GM19351 (cell line): Measurements from ENCODE around the gene HS1BP3.

Experiments used
- ATAC-seq: cut with Tn5 transposase; IDR thresholded peaks from one replicate; pipeline ENCODE4 v1.9.1; 2021; ENCODE audit warnings: mild to moderate bottlenecking, moderate library complexity; ENCODE audit not compliant: unreplicated experiment

Gene HS1BP3

DNA sequence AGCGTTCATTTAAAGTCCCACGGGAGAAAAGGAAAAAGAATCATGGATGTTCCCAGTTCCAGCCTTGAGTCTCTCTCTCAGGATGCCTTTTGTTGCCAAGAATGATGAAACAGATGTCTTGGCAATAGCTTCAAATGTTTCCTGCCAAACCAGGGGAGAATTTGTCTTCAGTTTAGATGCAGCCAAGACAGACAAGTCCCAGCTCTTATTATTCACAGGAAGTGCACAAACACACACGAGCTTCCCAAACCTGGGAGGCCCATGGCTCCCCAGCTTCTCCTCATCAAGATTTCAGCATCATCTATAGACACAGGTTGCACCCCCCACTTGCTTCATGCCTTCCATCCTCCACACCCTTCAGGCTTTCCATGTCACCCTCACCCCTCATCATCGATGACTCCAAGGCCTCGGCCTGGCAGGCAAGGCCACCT lies 45.9 kb downstream of the HS1BP3 start:
- no peak for ATAC-seq

DNA sequence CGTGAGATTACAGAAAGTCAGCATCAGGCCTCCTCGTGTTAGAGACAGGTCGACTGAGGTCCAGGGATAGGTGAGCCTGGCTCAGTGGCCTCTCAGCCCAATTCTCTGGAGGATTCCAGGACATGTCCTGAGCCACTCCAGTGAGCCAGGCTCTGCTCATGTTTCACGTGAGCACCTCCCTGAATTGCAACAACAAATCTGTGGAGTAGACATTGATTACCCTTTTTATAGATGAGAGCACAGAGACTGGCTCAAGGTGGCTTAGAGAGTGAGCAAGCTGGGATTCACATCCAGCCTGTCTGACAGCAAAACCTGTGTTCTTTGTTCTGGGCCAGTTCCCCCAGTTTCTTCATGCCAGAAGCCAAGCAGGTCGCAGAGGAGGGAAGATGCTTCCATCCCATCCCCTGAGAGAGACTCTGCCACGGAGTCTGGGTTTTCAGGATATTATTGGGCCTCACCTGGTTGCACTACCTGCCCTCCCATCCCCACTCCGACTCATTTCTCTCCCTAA lies 46.4 kb downstream of the HS1BP3 start:
- no peak for ATAC-seq

DNA sequence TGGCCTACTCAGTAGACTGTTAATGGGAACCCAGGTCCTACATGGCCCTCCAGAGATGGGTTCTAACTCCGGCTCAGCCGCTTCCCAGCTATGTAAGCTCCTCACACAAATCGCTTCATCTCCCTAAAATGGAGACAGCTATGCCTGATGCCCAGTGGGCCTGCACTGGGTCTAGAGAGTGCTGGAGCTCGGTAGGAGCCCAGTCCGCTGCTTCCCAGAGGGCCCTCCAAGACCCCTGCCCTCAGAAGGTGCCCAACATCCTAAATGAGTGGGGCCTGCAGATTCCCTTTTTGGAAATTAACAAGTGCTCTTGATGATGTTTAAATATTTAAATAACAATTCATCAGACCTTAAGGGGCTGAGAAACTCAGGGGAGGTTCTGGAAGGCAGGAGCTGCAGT lies 47.1 kb downstream of the HS1BP3 start:
- ATAC-seq: no peak

DNA sequence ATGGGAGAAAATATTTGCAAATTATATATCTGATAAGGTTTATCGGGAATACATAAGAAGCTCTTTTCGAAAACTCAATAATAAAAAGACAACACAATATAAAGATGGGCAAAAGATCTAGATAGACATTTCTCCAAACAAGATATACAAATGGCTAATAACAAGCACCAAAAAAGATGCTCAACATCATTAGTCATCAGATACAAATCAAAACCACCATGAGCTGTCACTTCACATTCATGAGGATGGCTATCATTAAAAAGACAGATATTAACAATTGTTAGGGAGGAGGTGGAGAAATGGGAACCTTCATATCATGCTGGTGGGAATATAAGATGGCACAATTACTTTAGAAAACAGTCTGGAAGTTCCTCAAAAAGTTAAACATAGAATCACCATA lies 48.1 kb downstream of the HS1BP3 start:
- no peak for ATAC-seq

DNA sequence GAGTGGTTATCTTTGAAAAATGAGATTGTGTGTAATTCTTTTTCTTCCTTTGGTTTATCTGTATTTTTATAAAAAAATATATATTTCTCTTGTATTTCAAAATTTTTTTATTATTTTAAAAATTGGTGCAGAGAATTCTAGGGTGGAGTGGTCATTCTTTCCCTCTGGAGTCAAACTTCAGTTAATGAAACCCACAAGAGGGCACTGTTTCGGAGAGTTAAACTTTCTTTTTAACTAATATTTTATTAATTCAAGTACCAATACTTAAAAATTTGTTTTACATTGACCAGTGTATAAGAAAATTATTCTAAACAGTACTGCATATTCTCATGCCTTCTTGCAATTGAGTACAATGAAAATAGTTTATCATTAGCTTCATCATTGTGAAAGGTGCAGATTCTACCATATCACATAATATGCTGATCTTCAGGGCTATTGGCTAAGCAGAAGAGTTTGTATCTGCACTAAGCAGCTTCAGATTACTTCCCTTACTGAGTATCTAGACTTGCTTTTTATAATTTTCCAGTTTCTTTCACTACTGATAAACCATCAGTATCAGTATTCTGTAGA lies 50.1 kb downstream of the HS1BP3 start:
- no peak for ATAC-seq

DNA sequence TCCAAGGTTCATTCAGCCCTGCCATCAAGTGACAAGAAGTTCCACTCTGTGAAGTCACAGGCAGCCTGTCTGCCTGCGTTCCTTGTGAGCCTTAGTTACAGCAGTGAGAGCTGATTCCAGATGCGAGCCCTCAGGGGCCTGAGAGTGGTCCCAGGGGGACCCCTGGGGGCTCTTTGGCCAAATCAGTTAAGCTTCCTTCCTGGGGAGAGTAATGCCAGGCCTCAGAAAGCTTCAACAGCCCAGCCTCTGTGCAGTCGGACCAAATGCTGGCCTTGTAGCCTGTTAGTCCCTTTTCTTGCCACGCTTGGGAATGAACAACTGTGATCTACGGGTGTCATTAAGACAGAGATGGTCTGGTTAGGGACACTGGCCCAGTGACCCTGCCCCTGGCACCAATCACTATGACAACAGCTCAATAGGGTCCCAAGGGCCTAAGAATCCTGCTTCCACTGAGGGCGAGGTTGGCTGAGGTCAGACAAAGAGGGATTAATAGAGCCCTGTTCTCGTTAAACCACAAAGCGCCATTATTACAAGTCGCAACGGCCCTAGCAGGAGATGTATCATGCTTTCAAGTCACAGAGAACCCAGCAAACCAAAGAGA lies 50.9 kb downstream of the HS1BP3 start:
- no peak for ATAC-seq

DNA sequence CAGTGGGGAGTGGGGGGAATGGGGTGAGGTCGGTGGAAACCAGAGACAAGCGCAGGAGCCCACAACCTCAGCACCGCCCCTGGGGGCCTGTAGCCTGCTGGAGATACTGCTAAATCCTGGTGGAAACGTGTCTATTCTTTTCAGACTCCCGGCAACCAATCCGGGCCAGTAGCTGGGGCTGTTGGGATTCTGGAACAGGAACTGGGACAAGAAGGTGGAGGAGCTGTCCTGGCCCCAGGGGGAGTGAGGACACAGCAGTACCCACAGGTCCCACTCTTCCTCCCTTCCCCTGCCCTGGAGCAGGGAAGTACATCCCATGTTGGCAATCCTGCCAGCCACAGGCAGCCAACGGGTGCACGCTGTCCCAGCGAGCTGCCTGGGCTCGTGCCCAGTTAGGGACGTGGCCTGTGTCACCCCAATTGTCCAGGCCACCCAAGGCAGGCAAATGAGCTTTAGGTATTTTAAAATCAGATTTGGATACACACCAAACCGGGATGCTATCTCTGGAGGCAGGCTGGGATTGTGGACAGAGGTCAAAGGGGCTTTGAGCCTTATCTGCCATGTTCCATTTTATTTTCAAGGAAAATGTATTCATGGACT lies 51.8 kb downstream of the HS1BP3 start:
- no peak for ATAC-seq

DNA sequence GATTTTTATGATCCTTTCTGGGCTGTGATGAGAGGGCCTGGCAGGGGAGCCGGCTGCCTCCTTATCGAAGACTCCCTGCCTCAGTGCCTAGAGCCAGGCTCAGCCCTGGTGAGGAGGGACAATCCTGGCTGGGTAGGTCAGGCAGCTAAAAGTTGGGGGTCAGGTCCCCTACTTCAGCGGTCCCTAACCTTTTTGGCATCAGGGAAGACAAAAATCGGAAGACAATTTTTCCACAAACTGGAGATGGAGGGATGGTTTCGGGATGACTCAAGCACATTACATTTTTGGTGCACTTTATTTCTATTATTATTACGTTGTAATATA lies 53.1 kb downstream of the HS1BP3 start:
- no peak for ATAC-seq

DNA sequence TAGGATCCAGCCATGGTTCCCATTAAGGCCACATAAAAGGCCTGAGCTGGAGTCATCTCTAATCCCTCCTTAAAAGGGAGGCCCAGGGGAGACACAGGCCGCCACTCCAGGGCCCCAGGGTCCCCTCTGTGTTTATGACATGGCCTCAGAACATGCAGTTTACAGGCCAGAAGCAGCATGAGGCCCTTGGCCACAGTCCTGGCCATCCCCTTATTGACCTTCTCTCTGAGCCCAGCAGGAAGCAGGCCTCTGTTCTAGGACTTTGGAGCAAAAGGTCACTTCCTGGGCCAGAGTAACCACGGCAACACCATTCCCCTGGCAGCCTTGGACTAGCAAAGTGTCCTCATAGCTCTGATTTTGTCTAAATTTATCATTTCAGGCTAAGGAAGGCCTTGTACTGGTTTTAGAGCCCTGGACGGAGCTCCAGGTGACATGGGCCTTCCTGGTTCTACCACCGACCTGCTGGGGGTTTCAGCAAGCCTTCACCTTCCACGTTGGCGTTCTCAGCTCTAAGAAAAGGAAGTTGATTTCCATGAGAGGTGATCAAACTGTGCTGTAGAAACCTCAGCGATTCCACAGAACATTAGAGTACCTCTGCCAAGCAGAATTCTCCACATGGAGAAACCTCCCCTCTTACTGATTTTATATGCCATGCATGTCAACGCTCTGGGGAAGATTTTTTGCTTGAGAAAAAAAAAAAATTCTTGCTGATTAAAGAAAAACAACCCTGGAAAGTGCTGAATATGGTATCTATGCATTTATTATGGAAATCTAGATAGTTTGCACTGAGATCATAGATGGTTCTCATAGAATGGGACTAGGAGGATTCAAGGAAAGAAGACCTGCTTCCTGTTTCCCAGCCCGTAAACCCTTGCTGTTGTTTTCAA lies 53.7 kb downstream of the HS1BP3 start:
- ATAC-seq: no peak

DNA sequence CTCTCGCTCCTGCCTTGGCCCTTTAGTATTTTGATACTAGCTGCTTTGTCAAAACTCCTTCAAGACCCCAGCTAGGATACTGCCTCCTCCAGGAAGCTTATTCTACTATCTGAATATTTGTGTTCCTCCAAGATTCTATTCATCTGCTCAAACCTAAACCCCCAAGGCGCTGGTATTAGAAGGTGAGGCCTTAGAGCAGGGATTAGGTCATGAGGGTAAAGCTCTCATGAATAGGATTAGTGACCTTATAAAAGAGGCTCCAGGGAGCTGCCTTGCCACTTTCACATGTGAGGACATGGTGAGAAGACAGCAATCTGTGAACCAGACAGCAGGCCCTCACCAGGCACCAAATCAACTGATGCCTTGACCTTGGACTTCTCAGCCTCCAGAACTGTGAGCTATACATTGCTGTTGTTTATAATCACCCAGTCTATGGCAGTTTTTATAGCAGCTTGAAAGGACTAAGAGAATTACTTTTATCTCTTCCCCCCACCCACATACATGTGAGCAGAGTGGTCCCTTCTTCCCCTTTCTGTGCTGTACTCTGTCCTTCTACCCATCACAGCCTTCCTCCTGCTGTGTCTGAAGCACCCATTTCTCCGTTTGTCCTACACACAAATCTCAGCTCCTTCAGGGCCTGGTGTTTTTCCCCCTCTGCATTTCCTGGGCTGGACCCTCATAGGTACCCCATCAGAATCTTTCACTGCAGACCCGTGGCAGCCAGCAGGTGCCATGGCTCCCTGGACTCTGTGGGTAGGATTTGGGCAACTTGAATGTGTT lies 54.5 kb downstream of the HS1BP3 start:
- peak; percentile 5 for ATAC-seq

DNA sequence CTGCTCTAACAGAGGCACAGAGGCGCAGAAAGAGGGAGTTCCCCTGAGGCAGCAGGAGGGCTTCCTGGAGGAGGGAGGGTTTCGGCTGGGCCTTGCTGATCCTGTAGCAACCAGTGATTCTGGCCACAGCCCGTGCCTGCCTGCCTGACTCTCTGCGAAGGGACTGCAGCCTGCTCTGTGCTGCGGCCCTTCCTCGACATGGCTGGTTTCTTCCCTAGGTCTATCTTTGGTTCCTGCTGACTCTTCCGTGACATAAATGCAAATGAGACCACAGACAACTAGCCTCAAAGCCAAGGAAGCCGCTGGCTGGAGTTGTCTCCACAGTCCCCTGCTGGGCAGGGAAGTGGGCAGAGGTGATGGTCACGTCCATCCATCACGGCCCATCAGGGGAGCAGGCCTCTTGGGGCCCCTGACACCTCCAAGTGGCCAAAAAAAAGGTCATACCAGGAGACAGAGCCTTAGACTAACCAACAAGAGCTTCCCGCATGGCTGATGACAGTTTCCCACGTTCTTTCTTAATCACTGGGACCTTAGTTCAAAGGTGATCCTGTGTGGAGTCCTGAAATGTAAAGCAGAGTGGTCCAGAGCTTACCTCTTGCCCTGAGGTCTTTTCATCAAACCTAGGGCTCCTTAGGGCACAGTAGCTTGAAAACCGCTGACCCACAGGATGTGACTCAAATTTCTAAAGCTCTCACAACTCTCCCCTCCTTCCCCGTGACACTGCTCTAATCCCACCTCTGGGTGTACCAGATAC lies 55.3 kb downstream of the HS1BP3 start:
- peak; percentile 80 for ATAC-seq

DNA sequence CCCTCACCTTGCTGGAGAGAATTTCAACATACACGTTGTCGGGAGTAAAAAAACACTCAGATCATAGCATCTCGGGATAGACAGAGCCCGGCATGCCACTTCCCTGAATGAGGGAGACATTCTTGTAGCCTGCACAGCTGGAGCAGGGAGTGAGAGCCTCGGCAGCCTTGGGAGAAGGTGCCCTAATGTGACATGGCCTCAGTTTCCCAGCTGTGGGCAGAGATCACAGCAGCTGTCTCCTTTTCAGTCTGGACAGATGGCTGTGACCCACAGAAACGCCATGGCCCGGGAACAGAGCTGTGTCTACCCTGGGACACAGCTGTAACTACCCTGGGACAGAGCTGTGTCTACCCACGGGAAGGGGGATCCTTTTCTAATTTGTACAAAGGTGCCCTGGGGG lies 55.9 kb downstream of the HS1BP3 start:
- ATAC-seq: peak; percentile 3

DNA sequence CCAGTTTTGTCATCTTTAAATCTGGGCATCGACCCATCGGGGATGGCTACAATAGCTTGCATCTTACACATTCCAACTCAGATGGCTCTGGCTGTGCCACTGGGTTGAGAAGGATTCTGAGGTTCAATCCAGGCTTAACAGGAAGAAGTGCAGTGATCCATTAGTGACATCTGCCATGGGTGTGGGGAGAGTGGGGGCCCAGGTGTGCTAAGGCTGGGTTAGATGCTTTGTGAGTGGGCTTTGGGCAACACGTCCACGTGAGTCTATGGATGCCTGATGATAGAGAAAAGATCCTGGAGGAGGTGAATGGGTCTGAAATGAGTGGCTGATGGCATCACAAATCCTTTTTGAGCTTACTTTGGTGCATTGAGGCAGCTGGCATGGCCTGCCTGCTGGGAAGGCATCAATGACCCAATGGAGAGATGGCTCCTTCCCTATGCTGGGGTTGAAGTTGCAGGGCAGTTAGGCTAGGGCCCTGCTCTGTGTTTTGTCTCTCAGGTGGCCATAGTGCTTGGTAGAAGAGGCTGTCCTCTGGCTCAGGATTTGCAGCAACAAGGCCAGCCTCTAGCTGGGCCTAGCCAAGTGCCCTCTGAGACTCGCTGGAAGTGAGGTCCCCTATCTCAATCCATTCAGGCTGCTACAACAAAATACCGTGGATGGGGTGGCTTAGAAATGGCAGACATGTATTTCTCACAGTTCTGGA lies 56.7 kb downstream of the HS1BP3 start:
- no peak for ATAC-seq

DNA sequence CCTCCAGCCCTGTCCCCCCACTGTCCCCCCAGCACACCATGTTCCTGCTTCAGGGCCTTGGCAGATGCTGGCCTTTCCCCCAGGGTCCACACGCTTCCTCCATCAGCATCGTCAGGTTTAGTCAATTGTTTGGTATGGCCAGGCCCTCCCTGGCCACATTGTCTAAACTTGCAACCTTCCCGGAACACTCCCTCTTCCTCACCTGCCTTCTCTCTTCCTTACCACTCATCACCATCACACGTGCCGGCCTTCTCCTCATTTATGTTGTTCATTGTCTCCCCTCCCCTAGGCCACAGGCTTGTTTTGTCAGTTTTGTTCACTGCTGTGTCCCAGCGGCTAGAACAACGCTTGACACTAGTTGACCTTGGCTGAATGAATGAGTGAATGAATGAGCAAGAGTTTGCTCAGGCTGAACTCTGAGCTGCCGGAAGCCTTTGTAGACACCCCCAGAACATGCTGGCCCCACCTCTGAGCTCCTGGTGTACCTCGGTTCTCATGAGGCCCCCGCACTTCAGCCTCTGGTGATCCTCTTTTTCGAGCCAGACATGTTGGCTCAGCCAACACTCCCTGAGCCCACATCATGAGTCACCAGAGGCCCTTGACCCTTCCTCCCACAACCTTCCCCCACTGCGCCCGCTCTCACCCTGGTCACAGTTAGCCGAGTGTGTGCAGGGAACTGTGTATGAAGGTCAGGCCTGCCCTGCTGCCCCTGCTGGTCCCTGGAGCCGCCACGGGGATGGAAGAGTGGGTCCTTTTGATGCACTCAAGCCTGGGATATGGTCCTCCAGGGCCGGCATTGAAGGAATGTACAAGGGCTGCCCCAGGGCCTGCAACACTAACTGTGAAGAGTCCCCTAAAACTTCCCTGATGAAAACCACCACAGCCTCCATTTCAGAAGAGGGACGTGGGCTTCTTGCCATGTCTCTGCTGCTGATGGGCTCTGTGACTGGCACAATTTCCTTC lies 57.5 kb downstream of the HS1BP3 start:
- no peak for ATAC-seq

DNA sequence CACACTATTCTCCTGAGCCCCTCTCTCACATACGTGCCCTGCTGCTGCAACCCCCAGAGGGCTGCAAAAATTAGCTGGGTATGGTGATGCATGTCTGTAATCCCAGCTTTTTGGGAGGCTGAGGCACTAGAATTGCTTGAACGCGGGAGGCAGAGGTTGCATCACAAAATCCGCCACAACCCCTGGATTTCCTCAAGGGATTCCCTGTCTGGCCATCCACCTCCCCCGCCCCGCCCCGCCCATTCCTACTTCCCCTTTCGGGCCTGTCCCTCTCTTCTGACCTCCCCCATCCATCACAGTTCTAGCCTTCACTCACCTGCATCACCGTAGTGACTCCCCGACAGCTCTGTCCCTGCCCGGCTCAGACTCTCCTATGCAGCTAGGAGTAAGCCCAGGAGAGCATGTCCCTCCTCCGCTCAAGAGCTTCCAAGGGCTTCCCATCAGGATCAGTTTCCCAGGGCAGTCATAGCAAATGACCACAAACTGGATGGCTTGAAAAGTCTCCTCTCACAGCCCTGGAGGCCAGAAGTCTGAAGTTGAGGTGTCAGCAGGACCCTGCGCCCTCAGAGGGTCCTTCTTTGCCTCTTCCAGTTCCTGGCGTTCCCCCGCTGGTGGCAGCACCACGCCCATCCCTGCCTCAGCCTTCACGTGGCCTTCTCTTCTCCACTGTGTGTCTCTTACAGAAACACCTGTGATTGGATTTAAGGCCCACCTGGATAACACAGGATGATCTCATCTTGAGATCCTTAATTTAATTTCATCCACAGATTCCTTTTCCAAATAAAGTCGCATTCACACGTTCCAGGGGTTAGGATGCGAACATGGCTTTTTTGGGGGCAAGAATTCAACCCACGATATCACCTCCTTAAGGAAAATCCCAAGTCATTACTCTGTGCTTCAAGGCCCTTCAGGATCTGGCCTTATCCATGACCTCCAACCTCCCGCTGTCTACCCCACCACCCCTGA lies 58.5 kb downstream of the HS1BP3 start:
- no peak for ATAC-seq

DNA sequence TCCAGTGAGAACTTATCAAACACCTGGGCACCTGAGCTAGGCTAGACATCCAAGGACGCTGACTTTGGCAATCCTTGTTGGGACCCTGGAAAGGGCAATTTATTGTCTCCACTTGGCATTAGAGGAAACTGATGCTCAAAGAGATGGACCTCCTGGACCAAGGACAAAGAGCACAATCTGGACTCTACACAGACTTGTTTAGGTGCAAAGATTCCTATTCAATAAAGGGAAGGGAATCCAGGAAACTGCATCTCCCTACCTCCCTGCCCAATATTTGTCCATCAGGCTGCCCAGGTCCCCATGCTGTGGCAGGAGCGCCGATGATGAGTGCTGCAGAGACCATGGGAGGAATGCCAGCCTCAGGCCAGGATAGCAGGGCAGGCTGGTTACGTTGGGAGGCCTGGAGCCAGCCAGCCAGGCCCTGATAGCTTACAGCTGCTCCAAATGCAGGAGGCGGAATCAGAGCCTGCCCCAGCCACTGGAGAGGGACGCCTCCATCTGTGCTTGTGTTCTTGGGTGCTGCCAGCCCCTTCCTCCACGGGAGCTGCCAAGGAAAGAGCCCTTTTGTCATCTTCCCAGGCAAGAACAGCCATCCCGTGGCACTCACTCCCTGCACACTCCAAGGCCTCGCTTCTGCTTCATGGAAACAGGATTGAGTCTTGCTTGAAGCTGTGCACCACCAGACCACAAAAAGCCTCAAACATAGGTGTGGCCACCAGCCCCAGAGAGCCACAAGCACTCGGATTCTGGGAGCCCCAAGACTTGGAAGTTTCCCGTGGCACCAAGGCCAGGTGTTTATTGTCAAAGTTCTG lies 60.0 kb downstream of the HS1BP3 start:
- no peak for ATAC-seq
